Esophagus squamous epithelium (tissue), 4 donors: ENCODE data around the gene ATP8B4.

Experiments used
- POLR2A ChIP-seq, 4 donors: fragments of 450-650 bp; IDR thresholded peaks; one replicate each; pipeline ENCODE4 v1.6.1; 2017; ENCODE audit warnings: antibody characterized with exemption in 4 of 4, mild to moderate bottlenecking in 4 of 4, moderate library complexity in 3 of 4
- TF ChIP-seq, protein P1 (sequence below), 6 experiments: fragments of 450-650 bp in 4 of 6; fragments of 200-600 bp in 2 of 6; sonication (generic) in 2 of 6; IDR thresholded peaks; one replicate each; pipeline ENCODE4 v1.5.1; 2016 to 2019; ENCODE audit warnings: antibody characterized with exemption in 6 of 6, mild to moderate bottlenecking in 4 of 6, moderate library complexity in 4 of 6

DNA sequence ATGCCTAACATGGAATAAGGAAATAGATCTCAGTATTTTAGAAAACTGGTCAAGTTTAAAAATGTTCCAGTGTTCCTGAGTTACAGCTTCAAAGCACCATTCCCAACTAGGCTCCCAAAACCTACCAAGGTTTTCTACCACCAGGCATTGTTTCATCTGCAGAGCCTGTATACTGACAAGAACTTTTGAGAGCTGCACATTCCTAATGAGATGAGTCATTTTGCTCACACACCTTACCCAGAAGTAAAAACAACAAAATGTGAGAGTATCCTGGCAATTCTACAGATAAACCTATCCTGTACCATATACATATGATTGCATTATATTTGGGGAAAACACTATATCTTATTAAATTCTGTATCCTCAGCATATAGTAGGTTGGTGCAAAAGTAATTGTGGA lies 90.7 kb downstream of the ATP8B4 start:
- TF ChIP-seq, protein P1, sequence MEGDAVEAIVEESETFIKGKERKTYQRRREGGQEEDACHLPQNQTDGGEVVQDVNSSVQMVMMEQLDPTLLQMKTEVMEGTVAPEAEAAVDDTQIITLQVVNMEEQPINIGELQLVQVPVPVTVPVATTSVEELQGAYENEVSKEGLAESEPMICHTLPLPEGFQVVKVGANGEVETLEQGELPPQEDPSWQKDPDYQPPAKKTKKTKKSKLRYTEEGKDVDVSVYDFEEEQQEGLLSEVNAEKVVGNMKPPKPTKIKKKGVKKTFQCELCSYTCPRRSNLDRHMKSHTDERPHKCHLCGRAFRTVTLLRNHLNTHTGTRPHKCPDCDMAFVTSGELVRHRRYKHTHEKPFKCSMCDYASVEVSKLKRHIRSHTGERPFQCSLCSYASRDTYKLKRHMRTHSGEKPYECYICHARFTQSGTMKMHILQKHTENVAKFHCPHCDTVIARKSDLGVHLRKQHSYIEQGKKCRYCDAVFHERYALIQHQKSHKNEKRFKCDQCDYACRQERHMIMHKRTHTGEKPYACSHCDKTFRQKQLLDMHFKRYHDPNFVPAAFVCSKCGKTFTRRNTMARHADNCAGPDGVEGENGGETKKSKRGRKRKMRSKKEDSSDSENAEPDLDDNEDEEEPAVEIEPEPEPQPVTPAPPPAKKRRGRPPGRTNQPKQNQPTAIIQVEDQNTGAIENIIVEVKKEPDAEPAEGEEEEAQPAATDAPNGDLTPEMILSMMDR (IDR thresholded peaks at IDR 0.05) = no peak
- no peak for TF ChIP-seq POLR2A (IDR thresholded peaks at IDR 0.05)
